IPS DF 19.7 (cell line): ENCODE measurements around the gene TWIST2.

Source experiments
- DNase-seq: peaks from one replicate; pipeline ENCODE4 v3.0.0-alpha.2; 2013; ENCODE audit warnings: low read depth, low spot score

Gene TWIST2

DNA sequence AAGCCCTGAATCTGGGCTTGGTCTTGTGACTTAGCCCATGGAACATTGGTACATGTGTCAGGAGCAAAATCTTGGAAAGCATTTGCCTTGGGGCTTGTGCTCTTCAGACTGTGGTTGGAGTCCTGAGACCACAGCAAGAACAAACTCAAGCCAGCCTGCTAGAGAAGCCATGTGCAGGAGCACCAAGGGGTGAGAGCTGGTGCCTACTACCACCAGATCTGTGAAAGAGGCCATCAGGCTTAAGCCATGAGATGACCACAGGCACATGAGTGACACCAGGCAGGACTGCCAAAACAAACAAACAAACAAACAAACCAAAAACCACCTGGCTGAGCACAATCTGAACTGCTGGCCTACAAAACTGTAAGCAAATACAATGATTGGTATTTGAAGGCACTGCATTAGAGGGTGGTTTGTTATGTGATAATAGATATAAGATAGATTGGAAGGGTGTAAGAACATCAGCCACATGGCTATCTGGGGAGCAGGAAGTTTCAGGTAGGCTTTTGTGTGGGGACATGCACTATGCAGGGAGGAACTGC is 9.0 kb upstream of the TWIST2 start:
- no peak for DNase-seq

DNA sequence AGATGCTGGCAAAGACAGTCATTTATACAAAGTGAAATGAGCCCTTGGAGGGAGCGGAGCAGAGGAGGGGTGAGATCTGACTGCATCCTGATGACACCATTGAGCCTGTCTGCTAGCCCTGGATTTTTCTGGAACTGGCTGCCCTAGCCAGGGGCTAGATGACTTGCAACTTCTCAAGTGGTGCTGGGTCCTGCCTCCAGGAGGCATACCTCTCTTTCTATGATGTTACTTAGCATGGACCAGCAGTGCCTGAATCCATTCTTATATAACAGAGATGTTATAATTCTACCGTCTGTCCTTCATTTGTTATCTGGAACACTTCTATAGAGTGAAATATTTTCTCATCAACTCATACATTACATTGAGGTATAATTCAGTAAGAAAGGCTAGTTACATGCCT is 8.5 kb upstream of the TWIST2 start:
- DNase-seq: no peak

DNA sequence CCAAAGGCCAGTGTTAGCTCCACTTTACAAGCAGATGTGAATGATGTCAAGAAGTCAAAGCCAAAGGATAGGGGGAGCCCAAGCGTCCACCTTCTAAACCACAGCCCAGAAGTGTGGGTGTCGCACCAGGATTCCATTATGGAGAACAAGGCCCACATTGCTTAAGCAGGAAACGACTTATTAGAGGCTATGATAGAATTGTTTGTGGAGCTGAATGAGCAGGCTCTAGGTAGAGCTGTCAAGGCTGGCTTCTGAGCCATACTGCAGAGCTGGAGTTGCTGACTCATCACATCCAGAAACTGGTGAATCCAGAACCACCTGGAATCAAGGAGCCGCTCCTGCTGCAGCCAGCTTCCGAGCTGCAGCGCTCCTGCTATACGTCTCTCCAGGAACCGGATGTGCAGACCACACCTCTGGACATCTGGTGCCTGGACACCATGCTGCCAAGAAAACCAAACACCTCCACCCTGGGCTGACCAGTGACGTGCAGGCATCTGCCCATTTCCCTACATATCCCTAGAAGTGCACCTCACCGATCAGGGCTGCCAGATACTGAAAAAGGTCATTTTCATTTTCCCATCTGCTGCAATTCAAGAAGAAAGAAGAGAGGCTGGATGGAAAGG is 6.2 kb upstream of the TWIST2 start:
- DNase-seq: no peak

DNA sequence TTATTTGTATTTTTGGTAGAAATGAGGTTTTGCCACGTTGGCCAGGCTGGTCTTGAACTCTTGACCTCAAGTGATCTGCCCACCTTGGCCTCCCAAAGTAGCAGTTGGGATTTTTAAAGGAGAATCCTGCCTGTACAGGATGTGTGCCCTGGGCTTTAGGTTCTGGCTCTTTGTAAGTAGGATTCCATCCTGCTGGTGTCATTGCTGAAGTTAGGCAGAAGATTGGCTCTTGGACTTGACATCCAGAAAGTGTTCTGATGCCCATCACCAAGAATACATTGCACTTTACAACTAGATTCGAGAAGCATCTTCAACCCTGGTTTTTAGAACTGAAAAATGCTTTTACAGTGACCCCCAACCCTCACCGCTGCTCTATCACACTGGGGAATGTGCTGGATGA is 4.4 kb upstream of the TWIST2 start:
- no peak for DNase-seq

DNA sequence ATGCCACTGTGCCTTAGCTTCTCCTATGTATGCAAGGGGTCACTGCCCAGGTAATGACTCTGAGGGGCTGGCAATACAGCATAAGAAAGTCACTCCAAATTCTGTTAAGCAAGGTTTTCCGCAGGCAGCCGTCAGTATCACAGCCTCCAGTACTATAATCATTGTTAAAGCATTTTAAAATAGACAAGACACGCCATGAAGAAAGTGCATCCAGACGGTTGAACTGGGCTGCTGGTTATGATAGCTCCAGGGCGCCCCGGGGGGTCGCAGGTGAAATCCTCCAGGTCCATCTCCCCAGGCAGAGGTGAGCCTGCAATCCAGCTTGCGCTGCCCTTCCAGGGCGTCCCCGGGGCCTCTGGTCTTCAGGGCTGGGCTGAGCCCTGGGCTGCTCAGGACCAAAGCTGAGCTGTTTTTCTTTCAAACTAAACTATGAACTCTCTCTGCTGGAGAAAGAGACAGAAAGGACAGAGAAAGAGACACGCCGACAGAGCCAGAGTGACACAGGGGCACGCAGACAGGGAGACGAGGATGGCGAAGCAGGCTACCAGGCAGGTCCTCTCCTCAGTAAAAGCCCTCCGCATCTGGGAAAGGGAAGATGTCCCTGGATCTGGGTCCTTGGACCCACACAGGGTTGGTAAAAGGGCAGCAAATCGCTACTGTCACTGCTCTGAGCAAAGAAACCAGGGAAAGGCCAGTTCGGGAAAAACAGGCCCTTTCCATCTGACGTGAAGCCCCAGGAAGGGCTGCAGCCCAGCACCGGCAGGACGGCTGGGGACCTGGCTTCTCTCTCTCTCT is 2.1 kb upstream of the TWIST2 start:
- no peak for DNase-seq

DNA sequence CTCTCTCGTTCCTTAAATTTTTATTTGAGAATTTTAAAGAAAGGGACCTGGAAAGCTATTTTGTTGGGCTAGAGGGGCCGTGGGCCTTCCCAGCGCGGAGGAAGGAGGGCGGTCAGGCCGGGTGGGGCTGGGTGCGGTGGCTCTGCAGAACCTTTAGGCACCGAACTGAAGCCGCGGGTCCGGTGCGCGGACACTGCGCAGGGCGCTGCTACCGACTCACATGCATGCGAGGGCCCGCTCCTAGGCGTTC is 1.6 kb upstream of the TWIST2 start:
- DNase-seq: no peak

DNA sequence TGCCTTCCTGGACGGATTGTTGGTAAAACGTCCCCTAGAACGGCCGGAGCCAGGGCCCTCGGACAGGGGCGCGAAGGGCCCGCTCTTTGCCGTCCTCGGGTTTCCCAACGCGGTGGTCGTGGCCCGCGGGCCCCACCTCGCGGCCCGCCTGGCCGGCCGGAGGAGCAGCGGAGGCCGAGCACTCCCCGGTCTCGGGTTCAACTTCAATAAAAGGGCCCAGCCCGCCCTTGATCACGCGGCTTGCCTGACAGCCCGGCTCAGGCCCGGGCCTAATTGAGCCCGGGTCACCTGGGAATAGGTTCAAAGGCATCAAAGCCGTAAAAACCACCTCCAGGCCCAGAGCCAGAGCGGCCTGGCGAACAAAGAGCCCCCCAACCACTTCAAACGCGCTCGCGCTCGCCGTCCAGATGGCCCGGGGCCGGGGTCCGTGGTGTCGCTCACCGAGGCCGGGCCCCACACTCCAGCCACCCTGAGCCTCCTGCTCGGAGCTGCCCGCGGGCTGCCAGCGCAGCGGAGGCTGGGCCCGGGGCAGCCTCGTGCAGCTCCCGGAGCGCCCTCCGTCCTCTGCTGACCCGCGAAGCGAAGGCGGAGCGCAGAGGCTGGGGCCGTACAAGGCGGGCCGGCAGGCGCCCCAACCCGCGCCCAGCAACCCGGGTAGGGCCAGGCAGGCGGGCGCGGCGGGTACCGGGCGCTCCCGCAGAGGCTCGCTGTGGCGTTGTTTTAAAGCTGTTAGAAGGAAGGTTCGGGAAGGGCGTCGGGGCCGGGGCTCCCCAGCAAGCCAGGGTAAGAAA is 1.1 kb upstream of the TWIST2 start:
- DNase-seq: no peak

DNA sequence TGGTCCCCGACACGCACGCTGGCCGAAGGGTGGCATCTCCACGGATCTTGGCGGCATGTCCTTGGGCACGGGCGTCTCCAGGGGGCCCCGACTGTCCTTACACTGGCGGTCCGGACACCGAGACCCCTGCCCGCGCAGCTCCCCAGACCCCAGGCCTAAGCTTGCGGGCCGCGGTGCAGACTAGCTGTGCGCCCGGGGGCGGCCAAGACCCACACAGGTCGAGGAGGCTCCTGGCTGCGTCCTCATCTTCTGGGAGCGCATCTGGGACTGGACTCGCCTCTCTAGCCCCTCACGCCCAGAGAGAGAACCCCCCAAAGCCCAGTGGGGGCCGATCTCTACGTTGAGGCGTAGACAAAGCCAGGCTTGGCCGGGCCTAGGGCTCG is 475 bp upstream of the TWIST2 start:
- DNase-seq: no peak

DNA sequence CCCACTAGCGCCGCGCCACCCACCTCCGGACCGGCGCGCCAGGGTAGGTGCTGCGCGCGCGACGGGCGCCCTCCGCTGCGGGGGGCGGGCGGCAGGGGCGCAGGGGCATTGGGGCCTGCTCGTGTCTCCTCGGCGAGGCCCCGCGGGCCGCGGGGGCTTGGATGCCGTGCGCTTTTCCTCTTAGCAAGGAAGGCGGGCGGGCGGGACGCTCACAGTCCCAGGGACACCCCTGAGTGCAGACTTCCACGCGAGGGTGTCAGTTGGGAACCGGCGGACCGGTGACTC is 748 bp downstream of the TWIST2 start:
- DNase-seq: no peak

DNA sequence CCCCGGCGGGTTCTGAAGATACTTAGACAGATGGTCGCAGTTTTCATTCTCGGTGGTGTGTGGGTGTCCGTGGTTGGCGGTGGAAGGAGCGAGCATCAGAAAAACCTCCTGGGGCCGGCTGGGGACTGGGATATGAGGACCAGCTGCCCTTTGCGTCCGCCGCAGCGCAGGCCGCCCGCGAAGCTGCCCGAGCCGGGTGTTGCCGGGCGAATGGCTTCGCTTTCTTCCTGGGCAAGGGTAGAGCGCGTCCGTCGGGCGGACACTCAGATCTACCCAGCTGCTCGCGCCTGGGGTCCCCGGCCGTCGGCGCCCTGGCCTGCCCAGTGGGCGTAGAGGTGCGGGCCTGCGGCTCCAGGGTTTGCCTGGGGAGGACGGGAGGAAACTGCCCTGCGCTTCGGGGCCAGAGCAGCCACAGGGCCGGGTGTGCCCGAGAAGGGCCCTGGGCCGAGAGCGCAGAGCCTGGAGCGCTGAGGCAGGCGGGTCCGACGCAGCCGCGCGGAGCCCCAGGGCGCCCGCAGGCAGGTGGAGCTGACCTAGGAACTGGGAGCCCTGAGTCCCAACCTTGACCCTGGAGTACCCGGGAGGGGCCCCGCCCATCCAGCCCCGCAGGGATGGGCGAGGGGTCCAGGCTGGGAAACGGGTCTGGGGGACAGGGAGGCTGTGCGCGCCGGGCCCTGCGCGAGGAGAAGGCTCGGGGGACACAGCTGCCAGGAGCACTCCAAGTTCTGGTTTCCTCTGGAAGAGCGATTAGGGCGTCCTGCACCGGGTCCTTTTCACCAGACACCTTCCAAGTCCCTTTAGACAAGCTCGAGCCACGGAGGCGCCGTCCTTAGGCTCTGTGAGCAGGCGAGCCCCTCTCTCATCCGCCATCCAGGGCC is 1.3 kb downstream of the TWIST2 start:
- no peak for DNase-seq

DNA sequence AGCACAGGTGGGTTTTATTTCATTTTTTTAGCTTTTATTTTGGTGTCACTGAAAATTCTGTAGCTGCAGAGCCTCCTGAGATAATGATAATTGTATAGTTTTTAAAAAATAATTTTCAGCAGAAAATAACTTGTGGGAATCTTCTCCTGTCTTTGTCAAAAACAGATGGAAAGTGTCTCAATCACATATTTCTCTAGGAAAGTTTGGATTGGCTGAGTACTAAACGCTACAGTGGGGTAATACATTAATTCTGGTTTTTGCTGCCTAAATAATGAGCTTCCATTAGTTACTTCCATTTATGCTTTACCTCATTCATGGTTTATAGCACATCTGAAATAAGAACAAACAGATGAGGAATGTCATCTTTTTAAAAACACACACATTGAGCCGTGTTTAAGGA is 2.2 kb downstream of the TWIST2 start:
- no peak for DNase-seq

DNA sequence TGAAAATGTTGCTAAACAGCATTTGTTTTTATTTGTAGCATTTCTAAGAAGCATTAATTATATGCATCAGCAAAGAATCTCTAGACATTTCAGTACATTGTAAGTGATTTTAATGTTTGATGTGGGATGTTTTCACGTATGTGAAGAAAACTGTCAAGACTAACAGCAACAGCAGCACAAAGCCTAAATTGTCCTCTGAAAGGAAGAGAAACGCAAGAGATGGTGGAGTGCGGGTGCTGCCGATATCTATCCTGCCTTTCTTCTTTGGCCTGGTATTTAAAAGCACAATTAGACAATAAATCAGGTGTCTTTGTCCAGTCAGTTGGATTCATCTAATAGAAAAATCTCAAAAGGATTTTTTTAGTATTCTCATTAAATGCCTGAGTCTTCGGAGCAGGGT is 3.1 kb downstream of the TWIST2 start:
- DNase-seq: no peak

DNA sequence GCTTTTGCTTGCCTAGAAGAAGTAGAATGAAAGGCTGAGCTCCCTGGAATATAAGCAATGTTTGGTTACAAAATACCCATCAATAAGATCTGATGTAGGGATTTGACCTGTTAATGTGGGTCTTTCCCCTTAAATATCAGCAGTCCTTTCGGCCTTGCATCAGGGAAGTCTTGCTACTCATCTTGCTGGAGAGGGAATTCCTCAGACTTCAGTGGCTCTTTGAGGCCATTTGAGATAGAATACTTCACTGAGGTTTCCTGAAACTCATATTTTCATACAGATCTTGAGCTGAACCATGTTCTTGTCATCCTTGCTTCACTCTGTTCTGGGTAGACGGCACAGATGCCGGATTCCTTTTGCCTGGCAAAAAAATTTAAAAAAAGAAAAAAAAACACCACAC is 3.9 kb downstream of the TWIST2 start:
- no peak for DNase-seq

DNA sequence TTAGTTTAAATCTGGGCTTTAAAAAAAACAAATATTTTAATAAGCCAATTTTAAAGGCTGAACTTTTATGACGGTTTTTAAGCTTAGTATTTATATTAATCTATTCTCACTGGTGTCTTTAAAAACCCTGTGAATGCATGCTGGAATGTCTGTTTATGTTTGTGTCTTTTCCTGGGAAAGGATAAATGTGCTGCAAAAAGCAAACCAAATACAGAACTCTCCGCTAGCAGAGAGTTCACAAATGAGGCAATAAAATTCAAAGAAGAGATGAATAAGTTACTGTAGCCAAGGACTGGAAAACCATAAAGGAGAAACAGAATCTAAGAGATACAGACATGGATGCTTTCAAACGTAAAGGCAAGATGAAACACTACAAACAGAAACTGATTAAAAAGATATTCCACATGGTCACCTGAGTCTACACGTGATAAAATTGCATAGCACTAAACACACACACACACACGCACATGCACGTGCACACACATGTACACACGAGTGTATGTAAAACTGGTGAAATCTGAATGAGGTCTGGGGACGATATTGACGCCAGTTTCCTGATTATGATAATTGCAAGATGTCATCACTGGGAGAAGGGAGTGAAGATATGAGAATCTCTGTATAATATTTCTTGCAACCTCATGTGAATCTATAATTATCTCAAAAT is 4.5 kb downstream of the TWIST2 start:
- no peak for DNase-seq

DNA sequence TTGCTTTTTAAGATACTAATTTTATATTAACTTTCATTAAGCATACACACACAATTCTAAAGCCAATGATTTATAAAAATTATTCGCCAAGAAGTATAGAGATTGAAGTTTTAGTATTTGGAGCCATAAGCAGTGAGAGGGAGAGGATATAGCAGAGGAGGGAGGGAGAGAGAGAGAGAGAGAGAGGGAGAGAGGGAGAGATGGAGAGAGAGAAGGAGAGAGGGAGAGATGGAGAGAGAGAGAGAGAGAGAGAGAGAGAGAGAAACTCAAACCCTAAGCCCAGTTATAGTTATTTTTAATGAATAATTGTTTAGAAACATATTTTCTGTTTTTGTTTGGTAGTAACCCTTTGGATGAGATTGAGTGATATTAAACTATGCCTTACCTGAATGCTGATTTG is 5.3 kb downstream of the TWIST2 start:
- no peak for DNase-seq

DNA sequence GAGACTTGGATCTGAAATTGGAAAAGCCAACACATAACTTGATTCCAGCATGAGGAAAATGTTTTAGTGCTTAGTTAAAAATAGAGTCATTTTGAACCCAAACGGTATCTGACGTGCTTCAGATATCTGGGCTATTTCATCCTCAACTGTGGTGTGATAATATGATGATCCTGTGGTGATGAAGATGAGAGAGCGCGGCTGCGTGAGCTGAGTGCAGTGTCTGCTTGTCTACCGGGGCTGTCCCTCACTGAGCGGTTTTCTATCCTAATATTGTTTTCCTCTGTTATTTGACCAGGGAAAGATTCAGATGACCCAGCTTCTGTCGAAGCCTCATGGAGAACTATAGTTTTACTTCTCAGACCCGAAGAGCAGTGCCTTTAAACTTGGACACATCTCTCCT is 5.8 kb downstream of the TWIST2 start:
- no peak for DNase-seq

DNA sequence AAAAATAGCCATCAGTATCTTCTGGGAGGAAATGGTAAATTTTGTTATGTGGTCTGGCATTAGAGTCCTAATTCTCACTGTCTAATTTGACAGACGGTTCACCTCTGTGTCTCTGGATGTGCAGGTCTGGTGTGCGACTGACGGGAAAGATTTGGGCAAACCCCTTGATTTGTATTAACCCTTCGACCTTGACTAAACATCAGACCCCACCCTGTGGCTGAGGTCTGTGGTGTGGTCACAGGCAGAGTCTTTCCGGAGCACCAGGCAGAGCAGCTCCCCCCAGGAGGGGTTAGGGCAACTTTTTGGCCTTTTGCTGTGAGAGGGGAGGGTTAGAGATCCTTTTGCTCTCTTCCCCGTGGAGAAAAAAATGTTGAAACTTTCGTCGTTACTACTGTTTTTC is 6.4 kb downstream of the TWIST2 start:
- DNase-seq: no peak

DNA sequence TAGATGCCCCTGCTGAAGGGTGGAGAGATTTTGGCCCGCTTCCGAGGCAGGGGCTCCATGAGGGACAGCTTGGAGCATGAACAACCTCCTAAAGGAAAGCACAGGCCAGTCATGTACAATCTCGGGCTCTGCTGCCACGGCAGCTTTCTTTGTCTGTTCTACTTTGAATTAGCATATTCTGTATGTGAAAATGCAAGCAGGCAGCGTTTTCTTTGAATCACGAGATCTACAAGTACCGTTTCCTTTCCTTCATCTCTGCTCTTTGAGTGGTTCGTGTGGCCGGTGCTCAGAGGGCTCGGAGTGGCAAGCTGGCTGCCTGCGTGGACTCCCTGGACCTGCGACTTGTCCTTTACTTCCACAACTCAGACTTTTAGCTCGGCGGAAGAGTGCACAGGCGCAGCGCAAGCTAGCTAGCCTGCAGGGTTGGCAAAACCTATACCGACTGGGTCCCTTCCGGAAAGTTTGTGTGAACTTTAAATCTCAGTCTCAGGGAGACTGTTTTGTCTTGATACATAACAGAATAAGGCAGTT is 6.9 kb downstream of the TWIST2 start:
- DNase-seq: no peak

DNA sequence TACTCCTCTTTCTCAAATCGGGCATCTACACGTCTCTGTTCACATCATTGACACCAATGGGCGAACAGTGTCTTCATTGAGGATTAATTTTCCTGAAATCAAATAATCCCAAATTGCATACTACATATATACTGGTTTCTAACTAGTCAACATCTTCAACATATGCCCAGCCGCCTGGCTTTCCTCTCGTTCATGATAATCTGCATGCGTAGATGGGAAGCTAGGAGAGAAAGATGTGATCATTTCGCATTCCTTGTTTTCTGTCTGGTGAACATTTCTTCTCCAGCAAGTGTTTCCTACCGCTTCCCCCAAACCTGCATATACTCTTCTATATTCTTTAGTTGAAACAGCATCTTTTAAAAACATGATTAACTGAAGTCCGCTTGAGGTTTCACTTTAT is 7.4 kb downstream of the TWIST2 start:
- DNase-seq: no peak

DNA sequence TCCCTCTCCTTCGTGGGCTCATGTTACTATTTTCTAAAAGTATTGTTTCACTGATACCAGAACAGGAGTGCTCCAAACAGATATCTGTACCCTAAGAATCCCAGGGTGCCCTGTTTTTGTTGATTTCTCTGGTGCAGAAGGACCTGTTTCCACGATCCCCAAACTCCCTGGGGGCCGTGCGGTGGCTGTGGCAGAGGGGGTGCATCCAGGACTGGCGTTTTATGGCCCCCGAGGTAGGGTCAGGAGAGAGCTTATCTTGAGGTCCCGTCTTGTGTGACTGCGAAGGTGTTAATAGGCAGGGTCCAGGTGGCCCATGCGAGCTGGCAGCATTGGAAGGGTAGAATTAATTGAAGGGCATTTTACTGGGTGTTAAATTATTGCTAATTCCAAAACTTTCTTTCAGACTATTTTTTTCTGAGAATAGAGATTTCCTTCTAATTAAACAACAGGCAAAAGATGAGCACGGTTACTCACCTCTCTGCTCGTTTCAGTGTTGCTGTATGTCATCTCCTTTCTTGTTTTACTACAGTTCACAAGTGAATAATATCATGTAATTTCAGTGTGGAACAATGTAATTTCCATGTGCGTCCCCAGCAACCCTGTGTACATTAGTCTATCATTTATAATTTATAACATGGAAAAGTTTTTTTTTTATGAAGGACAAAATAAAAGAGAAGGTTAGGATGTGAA is 8.2 kb downstream of the TWIST2 start:
- DNase-seq: no peak
